ENCODE measurements around the gene JPH2. TPM values are rescaled to one million over a fixed set of nuclear protein-coding genes. Genes with fewer than 3 reads are reported as not detected.
A peak's percentile ranks its signal among the peaks of the same experiment; 100 is the strongest.

Gene JPH2
- total RNA-seq, 1 experiment from 2014 or later: 0.81 TPM

GRCh38 chr20:44210406-44211176 is 23.6 kb upstream of the JPH2 start, which contains the start of gene OSER1 (continued):
- TF ChIP-seq ETV6 (CRISPR knock-in tag; IDR thresholded peaks at IDR 0.05): no peak
- no peak for TF ChIP-seq SMAD4 (CRISPR knock-in tag; IDR thresholded peaks at IDR 0.05)
- TF ChIP-seq CREB1 (CRISPR knock-in tag; IDR thresholded peaks at IDR 0.05): no peak
- TF ChIP-seq ZNF121 (CRISPR knock-in tag; IDR thresholded peaks at IDR 0.05): no peak
- TF ChIP-seq, protein P1, sequence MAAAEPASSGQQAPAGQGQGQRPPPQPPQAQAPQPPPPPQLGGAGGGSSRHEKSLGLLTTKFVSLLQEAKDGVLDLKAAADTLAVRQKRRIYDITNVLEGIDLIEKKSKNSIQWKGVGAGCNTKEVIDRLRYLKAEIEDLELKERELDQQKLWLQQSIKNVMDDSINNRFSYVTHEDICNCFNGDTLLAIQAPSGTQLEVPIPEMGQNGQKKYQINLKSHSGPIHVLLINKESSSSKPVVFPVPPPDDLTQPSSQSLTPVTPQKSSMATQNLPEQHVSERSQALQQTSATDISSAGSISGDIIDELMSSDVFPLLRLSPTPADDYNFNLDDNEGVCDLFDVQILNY (CRISPR knock-in tag; IDR thresholded peaks at IDR 0.05): no peak
- TF ChIP-seq CTCF (IDR thresholded peaks at IDR 0.05): no peak
- no peak for TF ChIP-seq CBFB (CRISPR knock-in tag; IDR thresholded peaks at IDR 0.05; ENCODE audit: low read depth)
- no peak for TF ChIP-seq JUN (CRISPR knock-in tag; IDR thresholded peaks at IDR 0.05)
- no peak for TF ChIP-seq TEAD4 (CRISPR knock-in tag; IDR thresholded peaks at IDR 0.05)
- TF ChIP-seq, protein P2, sequence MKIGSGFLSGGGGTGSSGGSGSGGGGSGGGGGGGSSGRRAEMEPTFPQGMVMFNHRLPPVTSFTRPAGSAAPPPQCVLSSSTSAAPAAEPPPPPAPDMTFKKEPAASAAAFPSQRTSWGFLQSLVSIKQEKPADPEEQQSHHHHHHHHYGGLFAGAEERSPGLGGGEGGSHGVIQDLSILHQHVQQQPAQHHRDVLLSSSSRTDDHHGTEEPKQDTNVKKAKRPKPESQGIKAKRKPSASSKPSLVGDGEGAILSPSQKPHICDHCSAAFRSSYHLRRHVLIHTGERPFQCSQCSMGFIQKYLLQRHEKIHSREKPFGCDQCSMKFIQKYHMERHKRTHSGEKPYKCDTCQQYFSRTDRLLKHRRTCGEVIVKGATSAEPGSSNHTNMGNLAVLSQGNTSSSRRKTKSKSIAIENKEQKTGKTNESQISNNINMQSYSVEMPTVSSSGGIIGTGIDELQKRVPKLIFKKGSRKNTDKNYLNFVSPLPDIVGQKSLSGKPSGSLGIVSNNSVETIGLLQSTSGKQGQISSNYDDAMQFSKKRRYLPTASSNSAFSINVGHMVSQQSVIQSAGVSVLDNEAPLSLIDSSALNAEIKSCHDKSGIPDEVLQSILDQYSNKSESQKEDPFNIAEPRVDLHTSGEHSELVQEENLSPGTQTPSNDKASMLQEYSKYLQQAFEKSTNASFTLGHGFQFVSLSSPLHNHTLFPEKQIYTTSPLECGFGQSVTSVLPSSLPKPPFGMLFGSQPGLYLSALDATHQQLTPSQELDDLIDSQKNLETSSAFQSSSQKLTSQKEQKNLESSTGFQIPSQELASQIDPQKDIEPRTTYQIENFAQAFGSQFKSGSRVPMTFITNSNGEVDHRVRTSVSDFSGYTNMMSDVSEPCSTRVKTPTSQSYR (CRISPR knock-in tag; IDR thresholded peaks at IDR 0.05): no peak
- no peak for TF ChIP-seq MXD4 (CRISPR knock-in tag; IDR thresholded peaks at IDR 0.05; ENCODE audit: borderline replicate concordance)
- TF ChIP-seq GABPB1 (CRISPR knock-in tag; IDR thresholded peaks at IDR 0.05): peak; percentile 93
- TF ChIP-seq, protein P3, sequence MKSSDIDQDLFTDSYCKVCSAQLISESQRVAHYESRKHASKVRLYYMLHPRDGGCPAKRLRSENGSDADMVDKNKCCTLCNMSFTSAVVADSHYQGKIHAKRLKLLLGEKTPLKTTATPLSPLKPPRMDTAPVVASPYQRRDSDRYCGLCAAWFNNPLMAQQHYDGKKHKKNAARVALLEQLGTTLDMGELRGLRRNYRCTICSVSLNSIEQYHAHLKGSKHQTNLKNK (CRISPR knock-in tag; IDR thresholded peaks at IDR 0.05): no peak
- no peak for TF ChIP-seq NFATC4 (CRISPR knock-in tag; IDR thresholded peaks at IDR 0.05)
- no peak for TF ChIP-seq HMGA2 (CRISPR knock-in tag; IDR thresholded peaks at IDR 0.05)
- no peak for TF ChIP-seq IRF2 (CRISPR knock-in tag; IDR thresholded peaks at IDR 0.05; ENCODE audit: borderline replicate concordance, low read depth)
- TF ChIP-seq ESRRA (CRISPR knock-in tag; IDR thresholded peaks at IDR 0.05; ENCODE audit: borderline replicate concordance): no peak
- TF ChIP-seq ZNF416 (CRISPR knock-in tag; IDR thresholded peaks at IDR 0.05): 0 out of 2 replicates have a peak, but pooled peaks have one; percentile 54
- TF ChIP-seq OVOL2 (CRISPR knock-in tag; IDR thresholded peaks at IDR 0.05; ENCODE audit: borderline replicate concordance): no peak
- TF ChIP-seq, protein P4, sequence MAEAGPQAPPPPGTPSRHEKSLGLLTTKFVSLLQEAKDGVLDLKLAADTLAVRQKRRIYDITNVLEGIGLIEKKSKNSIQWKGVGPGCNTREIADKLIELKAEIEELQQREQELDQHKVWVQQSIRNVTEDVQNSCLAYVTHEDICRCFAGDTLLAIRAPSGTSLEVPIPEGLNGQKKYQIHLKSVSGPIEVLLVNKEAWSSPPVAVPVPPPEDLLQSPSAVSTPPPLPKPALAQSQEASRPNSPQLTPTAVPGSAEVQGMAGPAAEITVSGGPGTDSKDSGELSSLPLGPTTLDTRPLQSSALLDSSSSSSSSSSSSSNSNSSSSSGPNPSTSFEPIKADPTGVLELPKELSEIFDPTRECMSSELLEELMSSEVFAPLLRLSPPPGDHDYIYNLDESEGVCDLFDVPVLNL (CRISPR knock-in tag; IDR thresholded peaks at IDR 0.05; ENCODE audit: borderline replicate concordance, low read depth): no peak
- peak; percentile 92 for TF ChIP-seq MAX (CRISPR knock-in tag; IDR thresholded peaks at IDR 0.05)
- TF ChIP-seq GTF2I (CRISPR knock-in tag; conservative IDR thresholded peaks at IDR 0.05): no peak
- TF ChIP-seq PRRX2 (CRISPR knock-in tag; IDR thresholded peaks at IDR 0.05): no peak
- no peak; the same call in 1 of the 2 replicates for TF ChIP-seq RELA (CRISPR knock-in tag; IDR thresholded peaks at IDR 0.05; ENCODE audit: borderline replicate concordance)
- TF ChIP-seq NR1H2 (CRISPR knock-in tag; IDR thresholded peaks at IDR 0.05): no peak
- TF ChIP-seq NFYB (CRISPR knock-in tag; conservative IDR thresholded peaks at IDR 0.05; ENCODE audit: low read depth): no peak
- TF ChIP-seq TP53 (CRISPR knock-in tag; IDR thresholded peaks at IDR 0.05): 0 out of 2 replicates have a peak, but pooled peaks have one; percentile 35
- TF ChIP-seq KAT7 (CRISPR knock-in tag; IDR thresholded peaks at IDR 0.05; ENCODE audit: borderline replicate concordance): no peak
- no peak; the same call in 1 of the 2 replicates for TF ChIP-seq PREB (CRISPR knock-in tag; IDR thresholded peaks at IDR 0.05; ENCODE audit: borderline replicate concordance)
- peak; percentile 31; the same call in 1 of the 2 replicates for TF ChIP-seq NFE2L1 (CRISPR knock-in tag; IDR thresholded peaks at IDR 0.05)

Data from WTC11 (cell line).